HEK293 (cell line): ENCODE results near the gene KRTAP3-1.

ENCODE experiments used
- ATF2 ChIP-seq: fragments of 450-650 bp; formaldehyde crosslinking; IDR thresholded peaks from 2 replicates; pipeline ENCODE4 v1.5.1; 2016; ENCODE audit warnings: missing biosample characterization, missing genetic modification characterization, low read depth
- BCL11B ChIP-seq: fragments of 450-650 bp; formaldehyde crosslinking; IDR thresholded peaks from 2 replicates; pipeline ENCODE4 v1.5.1; 2016; ENCODE audit warnings: low read depth, missing biosample characterization, missing genetic modification characterization
- CTCF ChIP-seq: fragments of 450-650 bp; formaldehyde crosslinking; IDR thresholded peaks from 2 replicates; pipeline ENCODE4 v1.5.1; 2016; ENCODE audit warnings: missing biosample characterization, missing genetic modification characterization
- GFI1B ChIP-seq: fragments of 450-650 bp; formaldehyde crosslinking; IDR thresholded peaks from 2 replicates; pipeline ENCODE4 v1.5.1; 2016; ENCODE audit warnings: missing biosample characterization, missing genetic modification characterization
- KLF10 ChIP-seq: fragments of 450-650 bp; IDR thresholded peaks from 2 replicates; pipeline ENCODE4 v1.5.1; 2018; ENCODE audit warnings: missing biosample characterization, mild to moderate bottlenecking, missing genetic modification characterization
- MEIS1 ChIP-seq: sonication (generic); formaldehyde crosslinking; IDR thresholded peaks from 2 replicates; pipeline ENCODE4 v1.8.1; 2022; ENCODE audit warnings: missing genetic modification reagents, mild to moderate bottlenecking, borderline replicate concordance
- REST ChIP-seq: fragments of 450-650 bp; formaldehyde crosslinking; IDR thresholded peaks from 2 replicates; pipeline ENCODE4 v1.5.1; 2016; ENCODE audit warnings: missing biosample characterization, missing genetic modification characterization
- SP3 ChIP-seq: fragments of 450-650 bp; formaldehyde crosslinking; IDR thresholded peaks from 2 replicates; pipeline ENCODE4 v1.5.1; 2016; ENCODE audit warnings: missing biosample characterization, missing genetic modification characterization
- TRIM28 ChIP-seq: IDR thresholded peaks from 2 replicates; pipeline ENCODE4 v1.6.1; 2011; ENCODE audit warnings: low read length, control low read depth, borderline replicate concordance
- ZBTB44 ChIP-seq: fragments of 450-650 bp; IDR thresholded peaks from 2 replicates; pipeline ENCODE4 v1.5.1; 2018; ENCODE audit warnings: missing biosample characterization, mild to moderate bottlenecking, missing genetic modification characterization
- ZNF184 ChIP-seq: fragments of 450-650 bp; IDR thresholded peaks from 2 replicates; pipeline ENCODE4 v1.5.1; 2018; ENCODE audit warnings: missing biosample characterization, mild to moderate bottlenecking, missing genetic modification characterization
- ZNF19 ChIP-seq: fragments of 450-650 bp; formaldehyde crosslinking; IDR thresholded peaks from 2 replicates; pipeline ENCODE4; 2016; ENCODE audit warnings: missing biosample characterization, missing genetic modification characterization, low read depth
- ZNF37A ChIP-seq: fragments of 450-650 bp; IDR thresholded peaks from 2 replicates; pipeline ENCODE4 v1.5.1; 2018; ENCODE audit warnings: missing biosample characterization, missing genetic modification characterization
- ZNF394 ChIP-seq: fragments of 450-650 bp; formaldehyde crosslinking; IDR thresholded peaks from 2 replicates; pipeline ENCODE4 v1.5.1; 2016; ENCODE audit warnings: missing biosample characterization, missing genetic modification characterization, mild to moderate bottlenecking, moderate library complexity, borderline replicate concordance
- ZNF423 ChIP-seq: fragments of 450-650 bp; formaldehyde crosslinking; IDR thresholded peaks from 2 replicates; pipeline ENCODE4 v1.5.1; 2016; ENCODE audit warnings: missing biosample characterization, missing genetic modification characterization
- ZNF449 ChIP-seq: fragments of 450-650 bp; formaldehyde crosslinking; IDR thresholded peaks from 2 replicates; pipeline ENCODE4 v1.5.1; 2017; ENCODE audit warnings: missing biosample characterization, mild to moderate bottlenecking, missing genetic modification characterization, moderate library complexity
- ZNF510 ChIP-seq: fragments of 450-650 bp; formaldehyde crosslinking; IDR thresholded peaks from 2 replicates; pipeline ENCODE4 v1.5.1; 2018; ENCODE audit warnings: mild to moderate bottlenecking, missing genetic modification characterization, missing biosample characterization; ENCODE audit not compliant: insufficient replicate concordance
- ZNF518A ChIP-seq: fragments of 450-650 bp; formaldehyde crosslinking; conservative IDR thresholded peaks from 2 replicates; pipeline ENCODE4 v1.5.1; 2016; ENCODE audit warnings: low read depth, missing biosample characterization, missing genetic modification characterization
- ZNF530 ChIP-seq: fragments of 450-650 bp; formaldehyde crosslinking; IDR thresholded peaks from 2 replicates; pipeline ENCODE4 v1.5.1; 2016; ENCODE audit warnings: low read depth, missing biosample characterization, missing genetic modification characterization
- ZNF645 ChIP-seq: fragments of 450-650 bp; formaldehyde crosslinking; IDR thresholded peaks from 2 replicates; pipeline ENCODE4; 2016; ENCODE audit warnings: missing biosample characterization, missing genetic modification characterization
- ZNF692 ChIP-seq: fragments of 450-650 bp; formaldehyde crosslinking; IDR thresholded peaks from 2 replicates; pipeline ENCODE4 v1.5.1; 2016; ENCODE audit warnings: missing biosample characterization, missing genetic modification characterization
- ZNF768 ChIP-seq: fragments of 450-650 bp; formaldehyde crosslinking; IDR thresholded peaks from 2 replicates; pipeline ENCODE4 v1.5.1; 2018; ENCODE audit warnings: missing biosample characterization, mild to moderate bottlenecking, missing genetic modification characterization

KRTAP3-1 gene

GRCh38 chr17:41013606-41014005, 4.7 kb upstream of the KRTAP3-1 start (continued):
- TF ChIP-seq ZNF645 (tag by site-specific recombination) = no peak
- no peak for TF ChIP-seq REST (tag by site-specific recombination)
- no peak for TF ChIP-seq ZNF394
- TF ChIP-seq SP3 (tag by site-specific recombination) = no peak
- no peak for TF ChIP-seq CTCF (tag by site-specific recombination)
- peak; percentile 67; the same call in 1 of the 2 replicates for TF ChIP-seq ZBTB44
- no peak for TF ChIP-seq ZNF423 (tag by site-specific recombination)
- TF ChIP-seq ZNF184 (tag by site-specific recombination) = no peak
- no peak for TF ChIP-seq GFI1B (tag by site-specific recombination)
- TF ChIP-seq ZNF768 (tag by site-specific recombination) = no peak
- TF ChIP-seq ZNF19 = no peak
- TF ChIP-seq ZNF510 (tag by site-specific recombination) = no peak
- no peak for TF ChIP-seq ZNF692 (tag by site-specific recombination)
- TF ChIP-seq ZNF518A = peak; percentile 57
- TF ChIP-seq ZNF37A = no peak
- no peak for TF ChIP-seq MEIS1 (CRISPR knock-in tag)
- no peak for TF ChIP-seq ZNF449
- no peak for TF ChIP-seq TRIM28
- TF ChIP-seq ZNF530 = no peak
- TF ChIP-seq KLF10 = no peak
- no peak for TF ChIP-seq BCL11B (tag by site-specific recombination)
- 0 out of 2 replicates have a peak, but pooled peaks have one; percentile 11 for TF ChIP-seq ATF2 (tag by site-specific recombination)
